Gastrocnemius medialis (tissue), 4 donors: ENCODE results near the gene SOCS7.

Experiments
- CTCF ChIP-seq, 5 experiments: fragments of 450-650 bp in 3 of 5; fragments of 200-600 bp in 2 of 5; sonication (generic) in 2 of 5; IDR thresholded peaks in 4 of 5; conservative IDR thresholded peaks in 1 of 5; 1 replicate in 4 of 5; 2 replicates in 1 of 5; pipeline ENCODE4 v1.5.1; 2016 to 2019; ENCODE audit warnings: antibody characterized with exemption in 5 of 5, mild to moderate bottlenecking in 3 of 5, moderate library complexity in 3 of 5
- POLR2A ChIP-seq, 2 donors: fragments of 450-650 bp; IDR thresholded peaks; one replicate each; pipeline ENCODE4 v1.6.1; 2017; ENCODE audit warnings: antibody characterized with exemption in 2 of 2, mild to moderate bottlenecking in 2 of 2, moderate library complexity in 2 of 2

- TF ChIP-seq CTCF (IDR thresholded peaks at IDR 0.05 in 4 of 5, conservative IDR thresholded peaks at IDR 0.05 in 1 of 5), result no peak
- no peak for TF ChIP-seq POLR2A (IDR thresholded peaks at IDR 0.05)
Measured at GRCh38 chr17:38442548-38442947, 90.9 kb downstream of the SOCS7 start.
